Erythroblast (primary cell): ENCODE data around the gene ADAM23.

Experiments
- GATA1 ChIP-seq: IDR thresholded peaks from 2 replicates; pipeline ENCODE4 v1.6.1; 2011; ENCODE audit warnings: low read depth, mild to moderate bottlenecking, control low read depth, low read length, moderate library complexity
- POLR2A ChIP-seq: IDR thresholded peaks from 2 replicates; pipeline ENCODE4 v1.6.1; 2011; ENCODE audit warnings: mild to moderate bottlenecking, low read length

- TF ChIP-seq POLR2A (no peak), GATA1 (no peak)
Observed at GRCh38 chr2:206511283-206511682, 68.0 kb downstream of the ADAM23 start.
